IPS-NIHi7 (cell line): ENCODE data around the gene CRTC1.
A peak's percentile ranks its signal among the peaks of the same experiment; 100 is the strongest.

ENCODE experiments used
- DNase-seq: peaks from one replicate; pipeline ENCODE4 v3.0.0; 2012; ENCODE audit warnings: mixed read lengths; ENCODE audit errors: extremely low spot score

Gene CRTC1

GRCh38 chr19:18683109-18683957 is at the start of gene CRTC1:
Gene CRTC1 (plus strand): TSS chr19:18683680. CDS start chr19:18683703, 23 bp downstream.
- peak; percentile 97 for DNase-seq

GRCh38 chr19:18634612-18635297 is 48.7 kb upstream of the CRTC1 start:
- DNase-seq, result no peak

GRCh38 chr19:18635831-18636182 is 47.7 kb upstream of the CRTC1 start:
- DNase-seq, result no peak

- DNase-seq, result peak; percentile 97
These were observed 47.1 kb upstream of the CRTC1 start for GRCh38 chr19:18636183-18636968.

GRCh38 chr19:18636969-18637629 is 46.4 kb upstream of the CRTC1 start, which contains the start of gene KLHL26:
Gene KLHL26 (plus strand): TSS chr19:18637028. CDS start chr19:18637055, 27 bp downstream.
- DNase-seq, result no peak

GRCh38 chr19:18637673-18638630 is 45.5 kb upstream of the CRTC1 start:
- DNase-seq, result no peak

- DNase-seq, result no peak
These were observed 43.7 kb upstream of the CRTC1 start for GRCh38 chr19:18639706-18640243.

- no peak for DNase-seq
These were observed 39.1 kb upstream of the CRTC1 start for GRCh38 chr19:18644196-18645034.

- DNase-seq, result no peak
These were observed 38.4 kb upstream of the CRTC1 start for GRCh38 chr19:18645035-18645511.

GRCh38 chr19:18646535-18647370 is 36.7 kb upstream of the CRTC1 start:
- no peak for DNase-seq

- DNase-seq, result no peak
These were observed 36.1 kb upstream of the CRTC1 start for GRCh38 chr19:18647371-18647767.

- DNase-seq, result no peak
These were observed 35.7 kb upstream of the CRTC1 start for GRCh38 chr19:18647807-18648206.

GRCh38 chr19:18648973-18649315 is 34.5 kb upstream of the CRTC1 start:
- DNase-seq, result no peak

GRCh38 chr19:18649371-18650020 is 34.0 kb upstream of the CRTC1 start:
- no peak for DNase-seq

GRCh38 chr19:18650021-18650390 is 33.5 kb upstream of the CRTC1 start:
- no peak for DNase-seq

GRCh38 chr19:18650468-18651041 is 32.9 kb upstream of the CRTC1 start:
- no peak for DNase-seq

GRCh38 chr19:18651300-18651699 is 32.2 kb upstream of the CRTC1 start:
- DNase-seq, result no peak

GRCh38 chr19:18651733-18652132 is 31.7 kb upstream of the CRTC1 start:
- no peak for DNase-seq
